Stimulated activated CD8-positive, alpha-beta memory T cell treated with anti-CD3 and anti-CD28 coated beads, Interleukin-15, amount 100 ng/mL, for 48 hours (primary cell): Measurements from ENCODE around the gene MOCS2.
A peak's percentile ranks its signal among the peaks of the same experiment; 100 is the strongest.

Source experiments
- DNase-seq, 2 donors: peaks; one replicate each; pipeline ENCODE4 v3.0.0-alpha.2; 2020; ENCODE audit warnings: low read depth in 2 of 2

The MOCS2 gene

DNA sequence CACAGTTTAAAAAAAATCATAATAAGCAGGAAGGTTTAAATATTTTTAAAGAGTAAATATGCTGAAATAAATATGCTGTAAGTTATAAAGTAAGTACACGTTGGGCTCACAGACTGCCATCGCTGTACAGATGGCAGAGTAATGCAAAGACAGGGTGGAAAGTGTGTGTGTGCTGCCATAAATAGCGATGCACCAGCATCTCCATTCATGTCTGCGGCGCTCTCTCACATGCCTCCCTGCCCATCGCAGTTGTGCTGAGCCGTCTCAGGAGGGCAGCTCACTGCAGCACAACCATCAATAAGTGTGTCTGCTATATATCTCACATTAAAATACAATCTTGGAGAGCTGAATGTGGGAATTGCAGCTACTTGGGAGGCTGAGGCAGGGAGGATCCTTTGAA is 14.3 kb downstream of the MOCS2 start:
- DNase-seq: no peak

DNA sequence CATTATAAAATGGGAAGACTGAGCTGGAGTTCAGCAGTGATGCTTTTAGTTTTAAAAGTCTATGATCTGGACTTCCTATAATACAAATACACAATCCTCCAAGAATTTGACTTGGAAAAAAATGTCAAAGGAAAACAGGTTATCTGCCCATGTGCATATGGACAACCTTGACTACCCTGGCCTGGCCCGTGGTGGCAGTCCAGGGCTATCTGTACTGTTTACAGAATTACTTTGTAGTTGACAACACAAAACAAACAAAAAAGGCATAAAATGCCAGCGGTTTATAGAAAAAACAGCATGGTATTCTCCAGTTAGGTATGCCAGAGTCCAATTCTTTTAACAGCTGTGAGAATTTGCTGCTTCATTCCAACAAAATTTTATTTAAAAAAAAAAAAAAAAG is 17.3 kb downstream of the MOCS2 start:
- DNase-seq: no peak

DNA sequence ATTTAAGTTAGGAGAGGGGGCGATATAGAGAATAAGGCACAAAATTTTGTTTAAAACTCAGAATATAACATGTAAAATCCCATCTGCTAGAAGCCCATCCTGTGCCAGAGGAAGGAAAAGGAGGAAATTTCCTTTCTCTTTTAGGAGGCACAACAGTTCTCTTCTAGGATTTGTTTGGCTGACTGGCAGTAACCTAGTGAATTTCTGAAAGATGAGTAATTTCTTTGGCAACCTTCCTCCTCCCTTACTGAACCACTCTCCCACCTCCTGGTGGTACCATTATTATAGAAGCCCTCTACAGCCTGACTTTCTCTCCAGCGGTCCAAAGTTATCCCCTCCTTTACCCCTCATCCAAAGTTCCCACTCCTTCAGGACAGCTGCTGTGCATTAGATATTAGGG is 18.3 kb downstream of the MOCS2 start:
- no peak for DNase-seq

DNA sequence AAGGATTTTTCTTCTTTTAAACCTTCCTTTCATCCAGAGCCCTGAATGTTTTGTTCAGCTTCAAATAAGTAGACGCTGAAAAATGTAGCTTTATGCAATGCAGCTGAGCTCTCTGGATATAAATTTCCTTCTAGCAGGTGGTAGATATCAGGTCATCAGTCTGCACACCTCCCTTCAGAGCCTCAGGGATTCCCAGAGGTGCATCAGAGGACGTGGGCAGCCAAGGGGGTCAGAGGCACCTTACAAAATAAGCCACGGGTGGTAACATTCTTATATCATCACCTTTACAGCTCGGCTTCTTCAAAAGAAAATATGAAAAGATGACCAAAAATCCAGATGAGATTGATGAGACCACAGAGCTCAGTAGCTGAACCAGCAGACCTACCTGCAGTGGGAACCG is 19.3 kb downstream of the MOCS2 start:
- DNase-seq: peak in 1 of 2 donors; percentile 24

DNA sequence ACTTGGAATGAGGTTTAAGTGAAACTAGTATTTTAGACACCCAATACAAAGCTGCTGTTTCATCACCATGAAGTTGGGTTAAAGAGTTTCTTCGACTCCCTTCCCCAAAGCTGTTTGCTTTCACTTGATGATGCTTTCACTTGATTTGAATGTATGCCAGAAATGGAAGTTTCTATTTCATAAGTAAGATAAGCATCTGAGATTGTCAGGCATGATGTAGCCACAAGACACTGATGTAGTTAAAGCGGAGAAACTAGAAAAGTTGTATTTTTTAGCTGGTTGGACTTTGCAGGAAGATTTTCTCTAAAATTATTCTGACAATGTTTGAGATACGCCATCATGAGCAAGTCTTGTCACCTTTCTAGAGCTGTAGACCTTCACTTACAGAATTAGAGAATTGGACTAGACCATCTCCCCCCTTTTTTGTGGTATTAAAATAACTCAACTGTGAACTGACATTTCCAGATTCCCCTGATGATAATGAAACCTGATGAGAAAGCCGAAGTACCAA is 20.0 kb downstream of the MOCS2 start:
- no peak for DNase-seq

DNA sequence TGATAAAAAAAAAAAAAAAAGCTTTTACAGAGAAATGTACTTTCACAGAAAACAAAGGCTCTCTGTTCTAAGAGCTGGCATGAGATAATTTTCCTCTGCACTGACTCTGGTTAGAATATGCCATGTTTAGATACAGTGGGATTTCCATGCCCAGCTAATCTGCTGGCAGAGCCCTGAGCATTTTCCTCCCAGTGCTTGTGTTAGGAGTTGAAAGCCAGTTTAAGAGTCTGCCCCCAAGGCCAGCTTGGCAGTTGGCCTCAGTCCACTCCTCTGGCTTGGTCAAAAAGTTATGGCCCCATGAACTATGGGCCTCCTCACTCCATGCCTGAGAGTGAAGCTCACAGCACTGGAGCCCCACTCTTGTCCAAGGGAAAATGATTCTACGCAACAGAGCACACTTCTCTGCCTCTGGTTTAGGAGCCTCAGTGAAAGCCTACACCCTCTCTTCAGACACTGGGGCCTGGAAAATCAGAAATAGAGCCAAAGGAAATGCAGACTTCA is 21.9 kb downstream of the MOCS2 start:
- no peak for DNase-seq

DNA sequence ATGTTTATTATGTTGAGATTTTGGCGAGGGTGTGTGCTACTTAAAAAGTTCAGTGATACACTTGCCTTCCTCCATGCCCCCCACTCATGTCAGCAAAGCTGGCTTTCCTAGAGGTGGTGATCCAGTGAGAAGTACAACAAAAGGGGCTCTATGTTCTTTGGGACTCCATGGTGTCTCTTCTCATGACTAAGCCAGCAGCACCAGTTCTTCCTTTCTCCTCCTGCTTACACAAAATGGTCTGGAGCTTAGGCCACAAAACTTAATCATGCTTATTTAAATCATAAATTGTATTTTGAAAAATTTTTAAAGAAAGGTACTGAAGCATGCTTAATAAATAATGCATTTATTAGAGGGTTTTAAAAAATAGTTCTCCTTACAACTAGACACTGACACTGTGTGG is 22.4 kb downstream of the MOCS2 start:
- no peak for DNase-seq

DNA sequence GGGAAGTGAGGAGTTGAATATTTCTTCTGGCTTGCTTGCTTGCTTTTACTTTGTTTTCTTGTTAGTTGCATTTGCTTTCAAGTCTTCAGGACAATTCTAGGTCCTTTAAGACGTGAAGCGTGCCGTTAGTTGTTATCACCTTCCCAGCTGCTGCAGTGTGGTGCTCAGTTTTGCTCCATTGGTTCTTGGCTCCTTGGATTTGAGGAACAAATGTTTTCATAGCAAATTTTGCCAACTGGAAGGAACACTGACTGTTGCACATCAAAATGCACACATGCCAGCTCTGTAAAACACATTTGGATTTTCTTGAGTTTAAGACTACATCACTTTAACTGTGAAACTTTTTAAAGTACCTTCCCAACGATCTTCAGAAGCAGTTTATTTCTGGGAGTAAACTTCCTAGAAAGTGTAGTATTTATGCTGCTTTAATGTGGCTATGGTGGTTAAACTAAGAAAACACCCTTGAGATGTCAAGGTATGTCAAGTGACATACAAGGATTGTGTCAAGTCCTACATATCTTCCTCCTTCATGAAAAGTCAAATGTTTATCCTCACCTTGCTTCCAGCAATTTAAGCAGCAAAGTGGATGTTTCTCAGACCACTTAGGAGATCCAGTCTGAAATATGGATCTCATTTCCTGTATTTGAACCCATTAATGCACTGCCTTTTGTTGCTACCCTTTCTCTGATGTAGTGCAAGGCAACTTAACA is 24.9 kb downstream of the MOCS2 start:
- DNase-seq: no peak

DNA sequence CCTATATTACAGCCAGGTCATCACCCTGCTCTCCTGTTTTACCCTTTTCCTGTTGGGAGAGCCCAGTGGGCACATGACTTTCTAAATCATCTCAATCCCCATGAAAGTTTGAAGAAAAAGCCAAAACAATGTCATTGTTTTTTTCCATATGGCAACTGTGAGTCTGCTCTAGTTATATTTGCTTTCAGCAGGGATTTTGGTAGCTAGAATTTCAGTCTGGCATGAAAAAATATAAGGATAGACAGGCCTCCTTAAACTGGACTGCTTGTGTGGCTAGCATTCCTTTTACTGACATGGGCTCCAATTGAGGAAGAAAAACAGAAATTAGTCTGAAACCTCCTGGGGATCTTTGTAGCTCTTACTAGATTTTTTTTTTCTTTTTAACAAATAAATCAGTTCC is 25.6 kb downstream of the MOCS2 start:
- DNase-seq: no peak

DNA sequence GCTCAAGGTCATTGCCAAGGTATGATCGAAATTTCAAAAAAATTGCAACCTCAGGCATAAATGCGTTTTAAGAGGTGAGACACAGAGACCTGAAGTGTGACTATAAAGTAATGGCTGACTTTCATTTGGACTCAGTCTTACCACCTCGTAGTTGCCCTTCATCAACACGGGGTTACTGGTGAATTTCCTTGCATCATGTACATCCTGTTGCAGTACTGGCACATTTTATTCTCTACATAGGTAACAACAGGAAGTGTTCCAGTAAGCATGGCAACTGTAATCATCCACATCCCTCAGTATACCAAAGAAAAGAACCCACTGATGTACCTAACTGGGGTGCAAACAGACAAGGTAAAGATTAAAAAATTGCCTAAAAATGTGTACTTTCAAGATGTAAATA is 29.3 kb downstream of the MOCS2 start:
- no peak for DNase-seq

DNA sequence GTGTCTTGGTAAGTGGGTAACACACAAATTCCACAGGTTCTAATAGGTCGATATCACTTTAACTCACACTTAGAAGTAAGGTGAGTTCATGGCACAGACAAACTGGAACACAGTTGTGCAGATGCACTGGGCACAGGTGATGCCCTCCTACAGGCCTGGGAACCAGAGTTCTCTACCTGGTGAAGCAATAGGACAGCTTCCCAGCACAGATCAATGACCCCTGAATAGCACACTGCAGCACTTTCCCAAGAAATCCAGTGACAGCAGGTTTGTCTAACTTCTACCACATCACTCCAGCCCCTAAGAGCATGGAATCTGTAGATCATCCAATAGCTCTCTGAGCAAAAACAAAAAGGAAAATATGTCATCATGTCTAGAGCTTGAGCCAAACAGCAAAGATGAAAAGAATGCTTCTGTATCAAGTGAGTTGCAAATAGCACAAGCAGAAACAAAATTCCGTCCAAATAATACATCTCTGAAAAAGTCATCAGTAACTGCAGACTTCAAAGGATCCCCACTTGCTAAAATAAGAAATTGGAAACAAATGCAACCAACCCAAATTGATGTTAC is 33.5 kb downstream of the MOCS2 start:
- no peak for DNase-seq

DNA sequence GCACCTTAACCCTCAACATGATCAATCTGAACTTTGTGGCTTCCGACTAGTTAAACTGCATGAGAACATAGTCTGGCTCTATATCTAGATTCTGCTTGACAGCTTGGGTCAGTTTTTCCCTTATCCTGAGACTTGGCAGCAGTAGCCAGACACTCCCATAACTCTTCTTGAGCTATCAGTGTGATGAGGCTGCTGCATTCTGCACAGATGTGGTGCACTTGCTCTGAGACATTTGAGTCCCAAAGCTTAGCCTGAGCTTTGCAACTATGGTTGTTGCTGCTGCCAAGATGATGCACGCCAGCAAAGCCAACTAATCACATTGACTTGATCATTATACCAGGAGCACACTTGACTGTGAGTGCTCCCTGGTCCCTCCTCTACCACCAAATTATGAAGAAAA is 36.2 kb downstream of the MOCS2 start:
- no peak for DNase-seq

DNA sequence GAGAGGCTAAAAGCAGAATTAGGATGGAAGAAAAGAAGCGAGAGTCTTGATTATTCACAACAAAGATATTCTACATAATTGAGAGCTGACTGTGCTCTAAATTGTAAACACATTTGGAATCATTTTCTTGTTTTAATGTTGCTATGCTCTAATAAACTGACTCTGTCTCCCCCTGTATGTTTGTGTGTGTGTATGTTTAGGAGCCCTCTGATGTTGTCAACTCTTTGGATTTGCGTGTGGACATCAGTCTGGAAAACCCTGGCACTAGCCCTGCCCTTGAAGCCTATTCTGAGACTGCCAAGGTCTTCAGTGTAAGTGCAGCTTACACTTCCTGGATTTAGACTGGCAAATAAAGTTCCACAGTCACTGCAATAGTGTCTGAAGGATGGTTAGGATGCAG is 37.8 kb downstream of the MOCS2 start:
- DNase-seq: no peak

DNA sequence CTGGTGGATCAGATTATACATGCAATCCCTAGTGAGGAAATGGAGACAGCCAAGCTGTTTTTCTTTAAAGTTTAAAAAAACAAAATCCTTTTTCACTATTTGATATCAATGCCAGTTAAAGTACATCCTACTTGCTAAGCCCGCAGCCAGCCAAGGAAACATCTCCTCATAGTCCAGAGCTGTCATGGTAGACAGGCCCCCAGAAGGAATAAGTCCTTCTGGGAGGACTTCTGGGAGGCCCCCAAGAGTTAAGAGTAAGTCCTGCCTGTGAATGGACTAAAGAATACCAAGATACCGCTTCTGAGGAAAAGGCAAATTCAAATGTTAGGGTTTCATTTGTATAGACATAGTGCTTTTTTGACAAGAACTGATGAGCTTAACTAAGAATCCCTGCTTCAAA is 38.3 kb downstream of the MOCS2 start:
- no peak for DNase-seq

DNA sequence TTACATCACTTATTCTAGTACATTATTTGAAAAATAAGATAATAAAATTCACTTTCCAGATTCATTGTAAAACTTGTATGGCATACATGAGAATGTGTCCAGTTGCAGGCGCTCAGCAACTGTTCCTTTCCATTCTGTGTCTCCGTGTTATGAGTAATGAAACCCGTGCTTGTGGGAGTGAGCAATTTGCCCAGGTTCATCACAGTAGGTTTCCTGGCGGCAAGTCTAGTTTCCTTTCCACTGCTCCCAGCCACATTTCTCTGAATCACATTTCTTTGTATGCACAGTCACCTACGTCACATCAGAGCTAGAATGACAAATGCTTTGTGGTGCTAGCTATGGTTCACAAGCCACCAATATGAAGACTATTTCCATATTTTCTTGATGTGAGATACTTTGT is 39.9 kb downstream of the MOCS2 start:
- DNase-seq: peak; percentile 58 to 61

DNA sequence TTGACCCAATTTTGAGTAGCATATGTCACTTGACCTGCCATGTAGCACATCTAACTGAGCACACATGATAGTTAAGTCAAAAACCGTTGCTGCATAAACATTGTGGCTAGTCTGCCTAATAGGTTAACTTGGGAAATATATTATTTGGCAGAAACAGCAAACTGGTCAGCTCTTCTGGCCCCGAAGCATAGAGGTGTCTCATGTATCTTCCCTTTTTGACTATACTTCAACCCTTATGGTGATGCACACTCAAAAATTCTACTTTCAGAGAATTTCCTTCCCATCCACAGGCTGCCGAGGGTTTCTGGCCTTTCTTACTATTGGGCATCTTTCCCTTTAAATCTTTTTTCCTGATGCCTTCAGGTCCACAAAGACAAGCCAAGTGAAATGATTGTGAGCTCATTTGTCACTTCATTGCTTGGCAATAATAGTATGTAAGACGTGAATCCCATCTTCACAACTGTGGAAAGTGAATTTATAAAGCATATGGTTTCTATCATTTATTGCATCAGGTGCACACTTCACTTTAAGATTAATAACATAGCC is 41.2 kb downstream of the MOCS2 start:
- no peak for DNase-seq

DNA sequence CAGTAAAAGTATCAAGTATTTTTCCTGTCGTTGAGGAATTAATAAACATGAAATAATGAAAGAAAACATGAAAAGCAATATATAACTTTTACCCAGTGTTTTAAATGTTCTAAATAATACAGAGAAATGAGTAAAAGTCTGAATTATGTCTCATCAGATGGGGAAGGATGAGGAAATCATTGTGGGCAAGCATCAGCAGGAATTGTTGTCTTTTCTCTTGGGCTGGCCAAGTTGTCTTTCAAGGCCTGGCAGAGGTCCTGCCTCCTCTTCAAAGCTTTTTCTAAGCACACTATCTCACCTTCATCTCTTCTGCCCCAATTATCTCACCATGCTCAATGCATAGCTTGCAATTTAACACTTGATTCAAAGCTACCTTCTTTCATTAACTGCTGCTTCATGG is 41.9 kb downstream of the MOCS2 start:
- no peak for DNase-seq

DNA sequence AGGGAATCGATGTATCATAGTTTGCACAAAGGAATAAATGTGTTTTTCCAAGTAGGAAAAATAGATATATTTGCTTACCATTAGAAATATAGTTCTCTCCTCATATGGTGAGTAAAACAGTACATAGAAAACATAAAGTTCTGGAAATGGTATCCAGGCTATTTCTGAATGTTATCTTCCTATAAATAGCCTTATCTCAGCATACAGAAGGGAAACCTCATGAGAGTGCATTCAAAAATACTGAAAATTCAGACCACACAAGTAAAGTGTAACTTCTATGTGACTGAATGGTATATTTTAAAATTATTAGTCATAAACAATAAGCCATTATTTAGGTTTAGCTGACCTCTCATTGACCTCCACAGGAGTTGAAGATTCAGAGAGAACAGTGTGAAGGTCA is 43.5 kb downstream of the MOCS2 start:
- no peak for DNase-seq

DNA sequence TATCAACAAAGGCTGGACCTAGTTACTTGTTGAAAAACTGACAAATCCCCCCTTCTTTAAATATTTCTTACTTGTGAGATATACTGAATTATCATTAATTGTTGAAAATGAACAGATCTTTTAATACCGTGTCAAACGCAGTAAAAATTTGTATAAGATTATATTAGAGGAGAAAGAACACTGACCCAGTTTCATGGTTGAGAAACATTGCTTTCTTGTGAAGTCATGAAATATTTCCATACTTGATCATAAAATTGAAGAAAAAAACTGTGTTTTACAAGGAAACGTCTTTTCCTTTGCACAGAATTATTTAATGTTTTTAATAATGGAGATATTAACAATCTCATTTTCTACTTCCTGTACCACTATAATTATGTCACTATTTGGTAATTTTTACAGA is 45.8 kb downstream of the MOCS2 start:
- no peak for DNase-seq

DNA sequence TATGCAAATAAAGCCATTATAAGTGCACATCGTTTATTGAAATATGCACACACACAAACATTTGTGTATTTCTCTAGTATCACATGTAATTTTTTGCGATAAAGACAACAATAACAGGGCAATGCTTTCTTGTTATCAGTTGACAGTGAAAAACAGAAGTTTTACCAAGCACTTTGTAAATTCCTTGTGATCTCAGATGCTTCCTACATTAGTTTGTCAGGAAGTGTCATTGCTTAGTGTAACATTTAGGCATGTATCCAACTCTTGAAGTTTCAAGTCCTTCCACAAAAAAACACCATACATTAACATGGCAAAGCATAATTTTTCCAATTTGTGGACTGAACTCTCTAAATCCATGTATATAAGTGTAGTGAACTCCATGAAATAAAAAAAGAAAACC is 46.4 kb downstream of the MOCS2 start:
- no peak for DNase-seq

DNA sequence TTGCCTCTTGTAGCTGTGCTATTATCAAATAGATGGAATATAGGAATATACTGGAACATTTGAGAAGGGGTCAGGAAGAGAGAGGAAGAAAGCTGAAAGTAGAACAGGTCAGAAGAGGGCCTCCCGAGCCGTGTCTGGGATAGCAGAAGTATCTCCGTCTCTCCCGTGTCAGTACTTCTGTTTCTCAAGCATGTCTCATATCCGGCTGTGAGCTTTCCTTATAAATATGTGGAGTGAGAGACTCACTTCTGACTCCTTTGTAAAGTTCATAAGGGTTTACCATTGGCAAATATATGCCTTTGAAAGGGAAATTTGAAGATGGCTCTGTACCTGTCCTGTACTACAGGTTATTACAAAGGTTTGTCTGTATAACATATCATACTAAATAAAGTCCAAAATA is 50.3 kb downstream of the MOCS2 start:
- DNase-seq: no peak

DNA sequence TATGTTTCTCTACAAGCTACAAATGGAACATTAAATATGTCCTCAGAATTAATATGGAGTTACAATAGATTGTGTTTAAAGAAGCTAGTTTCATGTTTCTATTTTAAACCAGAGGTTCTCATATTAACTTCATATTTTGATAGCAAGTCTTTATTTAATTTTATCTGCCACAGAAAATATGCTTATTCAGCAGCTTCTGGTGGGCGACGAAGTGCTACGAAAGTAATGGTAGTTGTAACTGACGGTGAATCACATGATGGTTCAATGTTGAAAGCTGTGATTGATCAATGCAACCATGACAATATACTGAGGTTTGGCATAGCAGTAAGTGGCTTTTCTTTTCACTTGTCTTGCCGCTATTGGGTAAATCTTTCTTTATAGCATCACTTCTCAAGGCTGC is 54.2 kb downstream of the MOCS2 start:
- no peak for DNase-seq

DNA sequence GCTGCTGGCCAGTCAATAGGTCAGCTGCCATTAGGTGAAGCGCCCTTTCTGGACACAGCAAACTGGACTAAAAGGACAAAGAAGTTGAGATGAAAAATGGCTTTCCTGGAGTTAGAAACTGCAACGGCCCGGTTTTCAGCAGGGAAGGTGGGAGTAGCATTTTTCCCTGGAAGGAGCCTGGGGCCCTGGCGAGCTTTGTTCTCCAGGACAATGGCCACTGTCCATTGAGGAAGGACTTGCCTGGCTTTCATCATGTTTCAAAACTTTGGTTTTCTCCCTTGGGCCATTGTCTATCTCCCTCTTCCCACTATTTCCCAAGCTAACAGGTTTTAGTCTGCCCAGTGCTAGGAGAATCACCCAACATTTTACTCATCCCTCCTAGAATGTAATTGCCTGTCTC is 56.2 kb downstream of the MOCS2 start:
- no peak for DNase-seq
